ENCODE results near the gene CDK6.

GRCh38 chr7:92813390-92814024, 22.9 kb downstream of the CDK6 start:
- no peak for TF ChIP-seq CTCF (IDR thresholded peaks at IDR 0.05; ENCODE audit: low read depth, low read length)
- TF ChIP-seq EZH2phosphoT487 (IDR thresholded peaks at IDR 0.05; ENCODE audit: low read depth) = no peak

All from OCI-LY3 (cell line).